KG1 (cell line): ENCODE measurements around the gene XPR1.
"Not testable (repeated sequence)": the region's sequence is repeated elsewhere in the genome, so short reads cannot be mapped to it uniquely, and the experiment has no call there.

Source experiments
- DNase-seq: peaks from one replicate; lab custom pipeline; 2025; lab: John Stamatoyannopoulos, UW

XPR1 gene

GRCh38 chr1:180841415-180841814, 209.6 kb downstream of the XPR1 start:
- DNase-seq, result no peak

DNA sequence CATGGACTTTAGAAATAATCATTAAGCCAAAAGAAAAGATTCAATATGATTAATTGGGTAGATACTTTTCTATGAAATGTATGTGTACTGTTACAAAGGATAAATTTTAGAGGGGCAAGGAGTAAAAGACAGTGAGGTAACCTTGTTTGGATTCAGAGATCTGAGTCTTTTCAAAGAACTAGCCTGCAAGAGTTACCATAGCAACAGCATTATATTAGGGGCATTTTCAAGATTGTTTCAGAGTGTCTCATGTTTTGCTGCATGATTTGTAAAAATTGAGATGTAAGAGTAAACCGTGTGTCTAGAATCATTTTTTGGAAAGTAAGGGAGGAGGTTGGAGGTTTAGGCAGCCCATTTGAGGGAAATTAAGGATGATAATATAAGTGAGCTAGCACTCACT, 210.2 kb downstream of the XPR1 start:
- no peak for DNase-seq

DNA sequence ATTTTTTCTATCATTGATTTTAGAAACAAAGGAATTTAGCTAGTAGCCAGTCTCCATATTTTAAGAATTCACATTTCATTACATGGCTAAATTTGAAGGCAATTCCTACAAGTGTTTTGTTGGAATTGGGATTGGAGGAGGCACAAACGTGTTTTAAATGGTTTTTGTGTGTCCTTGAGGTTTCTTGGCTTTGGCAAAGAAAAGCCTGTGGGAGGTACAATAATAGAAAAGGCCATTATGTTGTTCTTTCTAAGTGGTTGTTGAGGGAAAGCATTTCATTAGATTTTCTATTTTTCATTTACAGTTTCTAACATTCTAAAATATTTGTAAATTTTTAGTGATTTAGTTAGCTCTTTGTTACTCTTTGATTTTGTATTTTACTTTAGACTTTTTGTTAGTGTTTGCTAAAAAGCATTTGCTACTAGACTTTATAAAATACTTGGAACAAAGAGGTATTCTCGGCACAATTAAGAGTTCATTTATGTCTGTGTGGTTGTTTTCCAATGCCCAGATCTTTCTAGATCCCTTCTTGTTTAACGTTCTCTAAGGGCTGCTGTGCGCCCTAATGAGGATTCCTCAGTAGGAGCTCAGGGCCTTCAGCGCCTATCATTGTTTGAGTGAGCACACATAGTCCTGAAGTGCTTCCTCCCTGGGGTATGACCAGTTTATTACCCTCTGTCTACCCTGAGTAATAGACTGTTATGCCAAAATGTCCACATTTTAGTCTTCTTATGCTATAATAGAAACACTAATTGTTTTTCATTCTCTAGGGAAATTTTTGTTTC, 210.9 kb downstream of the XPR1 start:
- no peak for DNase-seq

DNA sequence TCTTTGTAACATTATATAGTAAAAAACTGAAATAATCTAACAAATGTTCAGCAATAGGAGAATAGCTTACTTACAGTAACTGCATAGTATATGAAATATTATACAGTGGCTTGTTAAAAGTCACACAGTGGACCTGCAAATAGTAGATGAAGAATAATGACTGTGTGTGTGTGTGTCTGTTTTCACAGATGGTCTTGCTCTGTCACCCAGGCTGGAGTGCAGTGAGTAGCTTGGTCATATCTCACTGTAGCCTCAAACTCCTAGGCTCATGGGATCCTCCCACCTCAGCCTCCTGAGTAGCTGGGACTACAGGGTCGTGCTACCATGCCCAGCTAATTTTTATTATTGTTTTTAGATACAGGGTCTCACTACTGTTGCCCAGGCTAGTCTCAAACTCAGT, 213.5 kb downstream of the XPR1 start:
- DNase-seq, result no peak

DNA sequence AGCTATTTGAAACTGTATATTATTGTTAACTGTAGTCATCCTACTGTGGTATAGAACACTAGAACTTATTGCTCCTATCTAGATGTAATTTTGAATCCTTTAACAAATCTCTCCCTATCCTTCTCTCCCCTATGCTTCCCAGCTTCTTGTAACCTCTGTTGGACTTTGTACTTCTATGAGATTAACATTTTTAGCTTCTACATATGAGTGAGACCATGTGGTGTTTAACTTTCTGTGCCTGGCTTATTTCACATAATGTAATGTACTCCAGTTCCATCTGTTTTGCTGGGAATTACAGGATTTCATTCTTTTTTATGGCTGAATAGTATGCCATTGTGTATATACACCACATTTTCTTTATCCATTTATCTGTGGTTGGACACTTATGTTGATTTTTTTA, 216.4 kb downstream of the XPR1 start:
- DNase-seq, result no peak

DNA sequence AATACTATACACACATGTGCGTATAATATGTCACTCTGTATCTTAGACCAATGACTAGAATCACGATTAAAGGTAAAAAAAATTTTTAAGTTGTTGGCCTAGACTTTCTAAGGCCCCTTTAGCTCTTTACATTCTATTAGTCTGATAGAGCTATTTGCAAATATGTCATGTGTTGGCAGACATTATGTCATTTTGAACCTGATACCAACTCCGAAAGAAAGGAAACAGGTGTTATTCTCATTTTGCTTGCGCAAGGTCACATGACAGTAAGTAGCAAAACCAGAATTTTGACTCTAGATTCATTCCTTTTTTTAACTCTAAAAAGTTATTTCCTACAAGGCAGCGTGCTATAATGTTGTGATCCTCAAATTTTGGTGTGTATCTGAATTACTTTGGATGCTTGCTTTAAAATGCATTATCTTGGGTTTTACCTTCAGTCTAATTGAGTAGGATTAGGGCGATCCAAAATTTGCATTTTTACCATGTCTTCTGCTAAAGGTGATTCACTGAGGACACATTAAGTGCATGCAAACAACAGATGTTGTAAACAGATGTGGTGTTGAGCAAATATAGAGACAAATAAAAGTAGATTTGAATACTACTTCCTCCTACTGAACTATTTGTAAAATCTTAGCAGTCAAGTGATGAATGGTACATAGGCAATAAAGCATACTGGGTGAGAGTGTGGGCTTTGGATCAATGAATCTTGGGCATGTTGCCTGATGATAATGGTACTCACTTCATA, 217.4 kb downstream of the XPR1 start:
- no peak for DNase-seq

- peak; percentile 12 for DNase-seq
Observed at GRCh38 chr1:180851995-180852887, 220.4 kb downstream of the XPR1 start.

DNA sequence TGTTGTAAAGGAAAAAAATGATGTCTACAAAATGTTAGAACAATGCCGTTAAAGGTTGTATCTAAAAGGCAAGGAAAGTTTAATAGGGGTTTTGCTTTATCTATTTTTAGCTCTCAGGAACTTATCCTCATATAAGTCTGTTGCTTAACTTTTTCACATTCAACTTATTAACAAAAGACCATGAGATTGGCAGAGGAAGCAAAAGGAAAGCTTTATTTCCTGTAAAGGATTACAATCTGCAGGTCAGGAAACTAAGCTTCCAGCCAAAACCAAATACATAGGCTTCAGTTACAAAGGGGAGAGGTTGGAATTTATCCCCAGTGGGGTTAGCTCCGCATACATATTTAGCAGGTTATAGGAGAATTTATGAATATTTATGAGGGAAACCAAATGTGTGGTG, 222.2 kb downstream of the XPR1 start:
- no peak for DNase-seq

DNA sequence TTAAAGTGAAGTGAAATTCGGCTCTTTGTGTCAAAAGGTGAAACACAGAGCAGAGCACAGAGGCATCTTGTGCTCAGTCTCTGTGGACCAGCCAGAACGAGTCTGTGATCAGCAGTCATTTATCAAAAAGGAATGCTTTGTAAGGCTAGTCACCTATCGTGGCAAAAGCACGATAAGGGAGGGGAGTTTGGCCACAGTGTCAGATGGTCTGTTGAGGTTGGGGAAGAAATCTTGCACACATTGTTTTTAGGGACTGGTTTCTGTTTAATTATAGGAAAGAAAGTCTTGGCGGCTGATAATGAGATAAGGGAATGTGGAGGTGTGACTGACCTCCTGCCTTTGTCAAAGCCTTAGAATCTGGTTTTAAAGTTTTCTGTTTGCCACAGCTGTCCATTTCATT, 222.6 kb downstream of the XPR1 start:
- DNase-seq, result no peak

GRCh38 chr1:180857947-180858725, 226.3 kb downstream of the XPR1 start:
- DNase-seq, result not testable (repeated sequence)

DNA sequence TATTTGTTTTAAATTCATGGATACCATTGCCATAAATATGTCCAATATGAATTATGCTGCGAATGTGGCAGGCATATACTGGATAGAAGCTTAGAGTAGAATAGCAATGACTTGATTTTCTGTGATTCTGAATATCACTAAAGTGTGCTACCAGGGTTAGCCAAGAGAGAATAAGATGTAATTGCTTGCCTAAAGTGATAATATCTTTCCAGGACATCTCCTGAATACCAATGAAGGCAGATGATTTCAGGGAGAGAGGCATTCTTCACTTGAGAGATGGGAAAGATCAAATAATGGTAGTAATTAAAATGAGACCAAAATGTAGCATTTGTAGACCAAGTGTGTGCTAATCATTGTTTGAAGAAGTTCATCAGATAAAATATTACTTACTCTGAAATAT, 227.5 kb downstream of the XPR1 start:
- DNase-seq, result no peak

- no peak for DNase-seq
Observed at GRCh38 chr1:180860535-180860934, 228.7 kb downstream of the XPR1 start.

- no peak for DNase-seq
Observed at GRCh38 chr1:180862305-180862704, 230.5 kb downstream of the XPR1 start.

DNA sequence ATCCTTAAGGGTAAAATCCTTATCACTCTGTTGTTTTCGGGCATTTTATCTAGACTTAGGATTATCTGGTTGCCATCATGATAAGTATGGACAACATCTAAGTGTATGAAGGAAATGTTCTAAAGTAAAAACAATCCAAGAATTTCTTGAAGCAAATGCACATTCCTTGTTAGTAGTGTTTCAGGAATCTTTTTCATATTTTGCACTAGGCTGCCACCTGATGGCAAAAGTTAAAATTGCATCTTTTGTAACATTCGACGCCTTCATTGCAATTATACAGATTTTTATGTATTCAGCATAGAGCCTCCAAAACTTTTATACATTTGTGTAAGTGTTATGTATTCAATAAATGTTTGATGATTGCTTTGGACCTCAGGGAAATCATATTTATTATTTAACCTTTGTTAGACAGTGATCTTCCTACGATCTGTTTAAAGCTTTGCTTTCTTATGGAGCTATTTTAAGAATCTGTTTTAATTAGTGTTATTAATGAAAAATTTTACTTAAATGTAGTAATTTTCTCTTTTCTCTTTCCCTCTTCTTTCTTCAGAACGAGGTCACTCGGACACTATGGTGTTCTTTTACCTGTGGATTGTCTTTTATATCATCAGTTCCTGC, 231.4 kb downstream of the XPR1 start:
- DNase-seq, result peak; percentile 26

- DNase-seq, result no peak
Observed at GRCh38 chr1:180881806-180882509, 250.1 kb downstream of the XPR1 start.

DNA sequence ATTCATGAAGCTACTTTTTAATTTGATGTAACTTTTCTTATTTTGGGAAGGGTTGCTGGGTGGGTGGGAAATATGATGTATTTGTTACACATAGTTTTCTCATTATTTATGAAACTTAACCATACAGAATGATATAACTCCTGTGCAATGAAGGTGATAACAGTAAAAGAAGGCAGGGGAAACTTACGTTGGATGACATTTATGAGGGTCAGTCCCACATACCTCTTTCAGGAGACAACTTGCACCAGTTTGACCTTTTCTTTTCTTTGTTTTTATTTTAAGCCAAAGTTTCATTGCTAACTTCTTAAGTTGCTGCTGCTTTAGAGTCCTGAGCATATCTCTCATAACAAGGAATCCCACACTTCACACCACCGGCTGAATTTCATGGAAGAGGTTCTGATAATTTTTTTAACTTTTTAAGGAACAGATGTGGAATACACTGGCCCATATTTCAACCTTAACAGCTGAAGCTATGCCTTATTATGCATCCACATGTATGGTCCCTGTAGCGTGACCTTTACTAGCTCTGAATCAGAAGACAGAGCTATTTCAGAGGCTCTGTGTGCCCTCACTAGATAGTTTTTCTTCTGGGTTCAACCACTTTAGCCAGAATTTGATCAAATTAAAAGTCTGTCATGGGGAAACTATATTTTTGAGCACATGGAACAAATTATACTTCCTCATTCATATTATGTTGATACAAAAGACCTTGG, 252.9 kb downstream of the XPR1 start:
- DNase-seq, result no peak

DNA sequence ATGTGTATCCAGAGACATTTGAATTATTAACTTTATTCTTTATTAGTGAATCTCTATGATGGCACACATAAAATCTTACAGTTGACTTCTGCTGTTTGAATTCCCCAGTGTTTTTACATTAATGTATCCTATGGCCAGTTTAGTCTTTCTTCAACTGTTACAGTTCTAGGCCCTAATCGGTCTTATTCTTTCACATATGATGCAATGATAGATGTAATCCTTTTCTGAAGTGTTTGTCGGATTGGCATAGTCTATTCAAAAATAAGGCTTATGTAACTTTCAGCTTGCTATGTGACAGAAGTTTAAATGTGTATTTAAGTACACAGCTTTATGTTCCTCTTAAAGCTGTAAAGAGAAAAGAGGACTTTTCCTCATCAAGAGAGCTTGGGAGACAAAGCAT, 254.5 kb downstream of the XPR1 start:
- DNase-seq, result no peak

- DNase-seq, result no peak
Observed at GRCh38 chr1:180887841-180888240, 256.0 kb downstream of the XPR1 start.

DNA sequence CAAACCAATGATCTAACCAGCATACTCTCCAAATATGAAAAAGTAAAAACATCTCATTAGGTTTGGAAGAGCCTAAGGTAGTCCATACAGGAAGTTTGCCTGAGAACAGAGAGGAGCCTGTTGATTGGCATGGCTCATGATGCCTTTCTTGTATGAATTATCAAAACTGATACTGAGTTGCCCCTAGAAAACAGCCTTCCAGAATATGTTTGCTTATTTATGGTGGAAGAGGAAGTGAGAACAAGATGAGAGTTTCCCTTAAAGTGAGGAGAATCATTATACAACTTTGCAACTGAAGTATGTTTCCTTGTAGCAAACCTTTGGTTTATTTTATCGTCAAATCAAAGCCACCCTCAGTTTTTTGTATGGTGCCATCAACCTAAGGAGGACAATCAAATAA, 257.0 kb downstream of the XPR1 start:
- DNase-seq, result no peak

- DNase-seq, result no peak
Observed at GRCh38 chr1:180889325-180889724, 257.5 kb downstream of the XPR1 start.
